GM03348 (cell line): ENCODE results near the gene NGEF.

Experiments used
- DNase-seq: peaks from one replicate; pipeline ENCODE4 v3.0.0; 2012; ENCODE audit warnings: low spot score

Gene NGEF

DNA sequence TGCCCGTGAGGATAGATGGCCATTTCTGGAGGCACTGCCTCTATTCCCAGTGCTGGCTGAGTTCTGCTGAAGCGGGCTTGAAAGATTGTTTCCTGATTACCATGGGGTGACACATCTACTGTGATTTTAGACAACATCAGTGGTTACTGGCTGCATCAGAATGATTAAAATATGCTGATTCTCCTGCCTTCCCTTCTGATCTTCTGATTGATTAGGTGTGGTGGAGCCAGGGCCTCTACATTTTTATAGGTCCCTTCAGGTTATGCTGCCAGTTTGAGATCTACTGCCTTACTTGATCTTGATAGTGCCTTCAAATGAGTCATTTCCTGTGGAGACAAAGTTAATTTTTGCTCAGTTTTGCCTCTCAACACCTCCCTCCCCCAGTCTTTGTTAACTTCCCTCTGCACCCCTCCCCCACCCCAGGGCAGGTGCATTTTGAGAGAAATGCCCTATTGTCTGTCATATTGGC is 174.6 kb downstream of the NGEF start:
- DNase-seq = no peak

DNA sequence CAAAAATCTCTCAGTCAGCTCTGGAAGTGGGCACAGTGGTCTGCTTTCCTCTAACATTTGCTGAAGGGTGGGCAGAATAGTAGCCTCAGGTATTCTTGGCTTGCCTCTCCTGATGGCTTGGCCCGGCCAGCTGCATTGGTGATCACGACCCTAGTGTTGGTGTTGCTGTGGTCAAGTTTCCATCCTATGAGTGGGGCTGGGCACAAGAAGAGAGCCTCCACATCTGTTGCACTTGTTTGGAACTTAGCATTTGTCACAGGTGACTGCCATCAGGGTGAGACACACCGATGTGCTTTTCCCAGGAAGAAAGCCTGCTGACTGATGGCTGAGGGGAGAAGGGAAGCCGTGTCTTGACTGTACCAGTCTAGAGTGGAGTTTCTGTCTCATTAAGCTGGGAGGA is 176.1 kb downstream of the NGEF start:
- DNase-seq = no peak

DNA sequence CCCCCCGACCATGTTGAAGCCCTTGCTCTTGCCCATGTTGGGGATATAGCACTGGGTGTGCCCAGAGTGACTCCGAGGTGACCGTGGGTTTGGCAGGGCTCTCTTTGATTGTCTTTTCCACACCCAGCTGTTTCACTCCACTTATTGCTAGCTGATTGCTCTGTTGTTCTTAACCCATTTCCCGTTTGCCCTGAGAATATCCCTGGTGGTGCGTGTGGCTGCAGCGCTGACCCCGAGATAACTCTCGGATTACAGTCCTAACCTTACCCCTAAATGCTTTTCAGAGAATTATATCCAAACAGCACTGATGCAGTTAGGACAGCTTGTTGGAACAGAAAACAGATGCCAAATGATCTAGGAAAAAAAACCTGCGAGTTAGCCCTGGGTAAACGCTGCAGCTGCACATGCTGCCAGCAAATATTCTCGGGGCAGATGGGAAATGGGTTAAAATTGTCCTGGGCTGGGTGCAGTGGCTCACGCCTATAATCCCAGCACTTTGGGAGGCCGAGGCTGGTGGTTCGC is 177.3 kb downstream of the NGEF start:
- DNase-seq = no peak

DNA sequence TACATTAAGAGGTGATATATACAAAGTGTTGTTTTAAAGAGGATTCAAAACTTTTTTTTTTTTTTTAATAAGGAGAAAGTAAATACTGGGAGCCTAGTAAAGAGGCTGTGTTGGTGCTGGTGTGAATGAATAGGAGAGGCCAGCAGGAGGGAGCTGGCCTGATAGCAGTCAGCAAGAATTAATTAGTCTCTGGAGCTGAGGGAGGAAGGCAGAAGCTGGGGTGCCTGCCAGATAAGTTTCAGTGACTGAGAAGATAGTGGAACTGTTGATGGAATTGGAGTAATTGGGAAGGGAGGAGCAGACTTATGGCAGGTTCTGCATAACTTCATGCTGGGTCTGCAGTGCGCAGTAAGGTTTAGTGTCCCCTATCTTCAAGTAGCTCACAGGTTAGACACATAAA is 179.2 kb downstream of the NGEF start:
- DNase-seq = no peak

DNA sequence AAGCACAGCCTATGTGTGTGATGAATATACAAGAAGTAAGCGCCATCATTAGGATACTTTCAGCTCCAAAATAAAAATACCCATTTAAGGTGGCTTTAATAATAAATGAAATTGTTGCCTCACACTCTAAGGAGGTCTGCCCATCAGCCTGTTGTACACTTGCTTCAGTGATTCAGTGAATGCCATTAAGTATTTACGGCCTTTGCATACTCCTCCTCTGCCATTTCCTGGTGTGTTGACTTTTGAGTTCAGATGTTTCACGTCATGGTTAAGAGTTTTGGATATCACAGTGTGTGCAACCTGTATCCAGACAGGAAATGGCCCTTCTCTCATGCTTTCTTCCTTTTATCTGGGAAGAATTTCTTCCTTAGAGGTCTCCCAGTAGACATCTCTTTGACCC is 181.6 kb downstream of the NGEF start:
- no peak for DNase-seq

DNA sequence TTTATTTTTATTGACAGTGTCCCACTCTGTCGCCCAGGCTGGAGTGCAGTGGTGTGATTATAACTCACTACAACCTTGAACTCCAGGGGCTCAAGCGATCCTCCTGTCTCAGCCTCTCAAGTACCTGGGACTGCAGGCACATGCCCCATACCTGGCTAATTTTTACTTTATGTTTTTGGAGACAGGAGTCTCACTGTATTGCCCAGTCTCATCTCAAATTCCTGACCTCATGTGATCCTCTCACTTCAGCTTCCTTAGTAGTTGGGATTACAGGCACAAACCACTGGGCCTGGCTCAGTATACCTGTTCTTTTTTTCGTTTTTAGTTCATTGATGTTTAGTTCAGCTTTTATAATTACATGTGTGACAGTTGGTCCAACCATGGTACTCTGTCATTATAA is 183.1 kb downstream of the NGEF start:
- no peak for DNase-seq
